Endothelial cell of umbilical vein (primary cell): Measurements from ENCODE around the gene CTDSP1. TPM values are rescaled to one million over a fixed set of nuclear protein-coding genes. Genes with fewer than 3 reads are reported as not detected.

ENCODE experiments used
- BruUV-seq: library from RNA; stranded (reverse); fragments of 400-500 nt; replicated peaks from 2 replicates; lab custom pipeline; 2021; lab: Mats Ljungman, UMichigan
- CTCF ChIA-PET: fragments of 300-600, 350-600 bp; sonication (Branson Sonifier 250); formaldehyde crosslinking; loops from one replicate; lab custom pipeline; 2021; ENCODE audit warnings: antibody characterized with exemption, inconsistent platforms; lab: Charles Lee
- POLR2A ChIA-PET: fragments of 300-600, 350-600 bp; sonication (Branson Sonifier 250); formaldehyde crosslinking; loops from one replicate; lab custom pipeline; 2021; ENCODE audit warnings: antibody characterized with exemption, inconsistent platforms; lab: Charles Lee
- DNase-seq: peaks from one replicate; pipeline ENCODE4 v3.0.0-alpha.2; 2011; ENCODE audit warnings: low read depth, low spot score
- FAIRE-seq: peaks from 2 replicates; lab custom pipeline; 2011; peaks lifted over from hg19 to GRCh38; lab: Jason Lieb, UNC
- H2AFZ ChIP-seq: 2 replicates; pipeline ENCODE4 v1.6.0; 2012; ENCODE audit warnings: low read depth, low read length, control low read depth, inconsistent platforms
- H3K27ac ChIP-seq: 2 replicates; pipeline ENCODE4 v1.5.1; 2011; ENCODE audit warnings: low read depth, mild to moderate bottlenecking, control low read depth, low read length, moderate library complexity; ENCODE audit not compliant: insufficient read depth
- H3K27me3 ChIP-seq, 2 experiments: 2 replicates each; pipeline versions ENCODE4 v1.6.0 to v1.6.1; 2011; ENCODE audit warnings: low read length in 2 of 2, mixed read lengths in 1 of 2; ENCODE audit not compliant: control insufficient read depth in 2 of 2, insufficient read depth in 2 of 2
- H3K36me3 ChIP-seq, 2 experiments: 2 replicates in 1 of 2; 3 replicates in 1 of 2; pipeline ENCODE4 v1.5.1; 2011; ENCODE audit warnings: low read length in 2 of 2, mild to moderate bottlenecking in 1 of 2, moderate library complexity in 1 of 2; ENCODE audit not compliant: control insufficient read depth in 2 of 2, insufficient read depth in 2 of 2; ENCODE audit errors: extremely low read depth in 1 of 2
- H3K4me1 ChIP-seq: 3 replicates; pipeline ENCODE4 v1.5.1; 2011; ENCODE audit warnings: mild to moderate bottlenecking, low read length; ENCODE audit not compliant: control insufficient read depth, insufficient read depth; ENCODE audit errors: extremely low read depth
- H3K4me2 ChIP-seq: 2 replicates; pipeline ENCODE4 v1.6.1; 2011; ENCODE audit warnings: low read length, control low read depth, mixed read lengths; ENCODE audit not compliant: insufficient read depth
- H3K4me3 ChIP-seq, 3 experiments: fragments of 200-600 bp in 1 of 3; sonication (generic), shearing (Covaris generic) in 1 of 3; replicated peaks in 1 of 3; 2 replicates each; pipeline ENCODE4 v1.5.1; 2011 to 2016; ENCODE audit warnings: control low read depth in 3 of 3, low read length in 3 of 3, mild to moderate bottlenecking in 2 of 3, inconsistent platforms in 1 of 3, low read depth in 1 of 3, moderate library complexity in 1 of 3; ENCODE audit not compliant: insufficient read depth in 1 of 3
- H3K79me2 ChIP-seq: 2 replicates; pipeline ENCODE4 v1.6.0; 2012; ENCODE audit warnings: low read length, inconsistent platforms; ENCODE audit not compliant: control insufficient read depth, insufficient read depth
- H3K9ac ChIP-seq: replicated peaks from 2 replicates; pipeline ENCODE3; 2011; ENCODE audit warnings: low read length, control low read depth; ENCODE audit not compliant: insufficient read depth; ENCODE audit errors: extremely low read depth
- H3K9me1 ChIP-seq: replicated peaks from 3 replicates; pipeline ENCODE4 v1.6.0; 2011; ENCODE audit warnings: mild to moderate bottlenecking, low read length; ENCODE audit not compliant: control insufficient read depth, insufficient read depth; ENCODE audit errors: extremely low read depth
- H3K9me3 ChIP-seq: replicated peaks from 2 replicates; pipeline ENCODE4 v1.5.1; 2012; ENCODE audit warnings: low read length, inconsistent platforms; ENCODE audit not compliant: control insufficient read depth, insufficient read depth
- H4K20me1 ChIP-seq: replicated peaks from 2 replicates; pipeline ENCODE3; 2011; ENCODE audit warnings: mild to moderate bottlenecking, low read length; ENCODE audit not compliant: control insufficient read depth, insufficient read depth; ENCODE audit errors: extremely low read depth
- EZH2 ChIP-seq: IDR thresholded peaks from 2 replicates; pipeline ENCODE4 v1.6.1; 2012; ENCODE audit warnings: borderline replicate concordance, low read depth, mild to moderate bottlenecking, moderate library complexity, low read length, inconsistent platforms; ENCODE audit not compliant: severe bottlenecking
- FOS ChIP-seq: IDR thresholded peaks from 2 replicates; pipeline ENCODE4 v1.6.1; 2011; ENCODE audit warnings: mild to moderate bottlenecking, low read length, moderate library complexity, borderline replicate concordance; ENCODE audit not compliant: insufficient read depth
- GATA2 ChIP-seq: IDR thresholded peaks from 2 replicates; pipeline ENCODE4 v1.7.0; 2011; ENCODE audit warnings: low read depth, mild to moderate bottlenecking, moderate library complexity, mixed read lengths, low read length; ENCODE audit not compliant: insufficient read length, insufficient read depth
- JUN ChIP-seq: IDR thresholded peaks from 2 replicates; pipeline ENCODE4 v1.6.1; 2011; ENCODE audit warnings: borderline replicate concordance, low read depth; ENCODE audit not compliant: insufficient read length, insufficient read depth
- MYC ChIP-seq: IDR thresholded peaks from one replicate; pipeline ENCODE4 v1.6.1; 2011; ENCODE audit warnings: mild to moderate bottlenecking, low read depth, low read length
- POLR2A ChIP-seq: IDR thresholded peaks from 2 replicates; pipeline ENCODE4 v1.6.1; 2012; ENCODE audit warnings: low read depth, mild to moderate bottlenecking, control low read depth, low read length
- POLR2AphosphoS5 ChIP-seq: IDR thresholded peaks from 2 replicates; pipeline ENCODE4 v1.6.1; 2012; ENCODE audit warnings: low read depth, mild to moderate bottlenecking, control low read depth, low read length, moderate library complexity; ENCODE audit not compliant: insufficient read depth
- dilution Hi-C: fragments of 300-500 bp; cut with MboI; formaldehyde crosslinking; loops from one replicate; pipeline ENCODE4 v1.15.0; 2019; ENCODE audit warnings: low sequenced_read_pairs; ENCODE audit not compliant: extremely low pct_ligation_motif_present
- intact Hi-C: fragments of 100-400 bp; cut with micrococcal nuclease; formaldehyde crosslinking; loops from one replicate; pipeline ENCODE4 v1.10.0; 2022
- polyA plus RNA-seq, 4 experiments: library from polyadenylated mRNA; depleted of rRNA in 3 of 4; stranded (reverse) in 3 of 4; unstranded in 1 of 4; fragments of >200 nt; gene quantifications; 2 replicates each; pipeline versions ENCODE4 v1.2.1 to v1.2.3, GENCODE V29; 2011 to 2012; ENCODE audit warnings: missing spikeins in 1 of 4
- total RNA-seq: library from RNA; stranded (reverse); gene quantifications from 2 replicates; pipeline ENCODE4 v1.2.3, GENCODE V29; 2021
- TF ChIP-seq, protein P1 (sequence below): IDR thresholded peaks from 2 replicates; pipeline ENCODE4 v1.6.1; 2011; ENCODE audit not compliant: insufficient read depth, insufficient read length
- TF ChIP-seq, protein P2 (sequence below), 2 donors: IDR thresholded peaks; 1 replicate in 1 of 2; 2 replicates in 1 of 2; pipeline ENCODE4 v1.5.1; 2011; ENCODE audit warnings: low read length in 2 of 2, mild to moderate bottlenecking in 2 of 2, moderate library complexity in 2 of 2, control low read depth in 1 of 2, inconsistent platforms in 1 of 2, low read depth in 1 of 2; ENCODE audit not compliant: insufficient read depth in 1 of 2; ENCODE audit errors: extremely low read depth in 1 of 2

CTDSP1 gene
- total and polyA plus RNA-seq, 2 donors (not counting 3 experiments of a cell fraction or from before 2014, with no cell fraction given), result 86.1 to 112 TPM

DNA sequence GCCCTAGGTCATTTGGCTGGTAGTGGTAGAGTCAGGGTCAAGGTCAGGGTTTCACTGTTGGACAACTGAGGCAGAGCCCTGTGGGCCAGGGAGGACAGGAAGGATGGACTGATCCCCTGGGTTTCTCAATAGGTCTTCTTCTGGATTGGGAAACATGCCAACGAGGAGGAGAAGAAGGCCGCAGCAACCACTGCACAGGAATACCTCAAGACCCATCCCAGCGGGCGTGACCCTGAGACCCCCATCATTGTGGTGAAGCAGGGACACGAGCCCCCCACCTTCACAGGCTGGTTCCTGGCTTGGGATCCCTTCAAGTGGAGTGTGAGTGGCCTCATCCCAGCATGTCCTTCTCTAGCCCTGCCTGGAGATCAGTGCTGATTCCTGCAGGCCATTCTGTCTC, 37.3 kb downstream of the CTDSP1 start:
- FAIRE-seq, result no peak
- H3K79me2 ChIP-seq, result no peaks in the 10 kb centered on the region

More for the DNA sequence above, 37.3 kb downstream of the CTDSP1 start:
- Histone ChIP-seq H3K9me3 (no peaks in the 10 kb centered on the region), H4K20me1 (no peaks in the 10 kb centered on the region), H3K9me1 (no peaks in the 10 kb centered on the region), H3K9ac (no peak overlapping the region), H3K27ac (no peak overlapping the region), H3K36me3 (no peaks in the 10 kb centered on the region), H3K4me1 (no peaks in the 10 kb centered on the region), H2AFZ (no peak overlapping the region), H3K4me3 (no peak overlapping the region), H3K4me2 (no peak overlapping the region), H3K27me3 (no peaks in the 10 kb centered on the region)
- ChIA-PET POLR2A (no interaction called here), CTCF (no interaction called here)
- no peak for TF ChIP-seq MYC
- TF ChIP-seq, protein P1, sequence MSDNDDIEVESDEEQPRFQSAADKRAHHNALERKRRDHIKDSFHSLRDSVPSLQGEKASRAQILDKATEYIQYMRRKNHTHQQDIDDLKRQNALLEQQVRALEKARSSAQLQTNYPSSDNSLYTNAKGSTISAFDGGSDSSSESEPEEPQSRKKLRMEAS, result no peak
- TF ChIP-seq GATA2, result no peak
- TF ChIP-seq POLR2AphosphoS5, result no peak
- no peak for TF ChIP-seq EZH2
- TF ChIP-seq, protein P2, sequence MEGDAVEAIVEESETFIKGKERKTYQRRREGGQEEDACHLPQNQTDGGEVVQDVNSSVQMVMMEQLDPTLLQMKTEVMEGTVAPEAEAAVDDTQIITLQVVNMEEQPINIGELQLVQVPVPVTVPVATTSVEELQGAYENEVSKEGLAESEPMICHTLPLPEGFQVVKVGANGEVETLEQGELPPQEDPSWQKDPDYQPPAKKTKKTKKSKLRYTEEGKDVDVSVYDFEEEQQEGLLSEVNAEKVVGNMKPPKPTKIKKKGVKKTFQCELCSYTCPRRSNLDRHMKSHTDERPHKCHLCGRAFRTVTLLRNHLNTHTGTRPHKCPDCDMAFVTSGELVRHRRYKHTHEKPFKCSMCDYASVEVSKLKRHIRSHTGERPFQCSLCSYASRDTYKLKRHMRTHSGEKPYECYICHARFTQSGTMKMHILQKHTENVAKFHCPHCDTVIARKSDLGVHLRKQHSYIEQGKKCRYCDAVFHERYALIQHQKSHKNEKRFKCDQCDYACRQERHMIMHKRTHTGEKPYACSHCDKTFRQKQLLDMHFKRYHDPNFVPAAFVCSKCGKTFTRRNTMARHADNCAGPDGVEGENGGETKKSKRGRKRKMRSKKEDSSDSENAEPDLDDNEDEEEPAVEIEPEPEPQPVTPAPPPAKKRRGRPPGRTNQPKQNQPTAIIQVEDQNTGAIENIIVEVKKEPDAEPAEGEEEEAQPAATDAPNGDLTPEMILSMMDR (IDR thresholded peaks at IDR 0.05; ENCODE audit: extremely low read depth in 1 of 2, insufficient read depth in 1 of 2, low read depth in 1 of 2, low read length in 2 of 2), result no peak
- TF ChIP-seq FOS, result no peak
- no peak for TF ChIP-seq POLR2A
- TF ChIP-seq JUN, result no peak
- no peak for DNase-seq
- dilution Hi-C loops (no loop called here), intact Hi-C loops (no loop called here)
- BruUV-seq, result no TSS peak
